Measurements from ENCODE around the gene TCF7L2.

TCF7L2 gene

DNA sequence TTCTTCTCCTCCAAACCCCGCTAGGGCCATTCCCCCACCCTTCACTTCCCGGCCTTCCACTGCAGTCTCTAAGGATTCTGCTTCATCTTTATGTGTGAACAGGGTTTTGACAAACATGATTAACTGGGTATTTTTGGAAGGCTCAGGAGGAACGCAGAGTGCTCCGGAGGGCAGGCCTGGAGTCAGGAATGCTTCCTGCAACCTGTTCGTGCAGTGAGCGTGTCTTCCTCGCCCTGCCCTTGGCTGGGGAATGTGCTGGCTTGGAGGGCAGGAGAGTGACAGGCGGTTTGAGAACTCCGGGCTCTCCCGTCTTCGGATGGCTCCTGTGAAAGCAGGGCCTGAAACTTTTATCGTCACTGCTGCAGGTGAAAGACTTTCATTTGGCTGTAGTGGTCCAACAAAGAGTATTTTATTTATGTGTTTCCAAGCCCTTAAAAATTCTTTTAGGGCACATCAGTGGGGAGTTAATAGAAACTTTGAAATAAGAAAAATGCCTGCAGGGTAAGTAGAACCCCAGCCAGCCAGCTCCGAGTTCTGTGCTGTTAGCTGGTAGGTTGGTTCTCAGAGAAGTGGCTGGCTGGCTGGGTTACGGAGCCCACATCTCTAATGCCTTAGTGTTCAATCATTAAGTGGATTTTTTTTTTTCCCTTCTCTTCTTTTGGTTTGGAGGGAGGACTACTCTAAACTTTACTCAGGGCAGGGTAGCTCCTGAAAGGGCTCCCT, 51.0 kb downstream of the TCF7L2 start:
- no peak for DNase-seq

DNA sequence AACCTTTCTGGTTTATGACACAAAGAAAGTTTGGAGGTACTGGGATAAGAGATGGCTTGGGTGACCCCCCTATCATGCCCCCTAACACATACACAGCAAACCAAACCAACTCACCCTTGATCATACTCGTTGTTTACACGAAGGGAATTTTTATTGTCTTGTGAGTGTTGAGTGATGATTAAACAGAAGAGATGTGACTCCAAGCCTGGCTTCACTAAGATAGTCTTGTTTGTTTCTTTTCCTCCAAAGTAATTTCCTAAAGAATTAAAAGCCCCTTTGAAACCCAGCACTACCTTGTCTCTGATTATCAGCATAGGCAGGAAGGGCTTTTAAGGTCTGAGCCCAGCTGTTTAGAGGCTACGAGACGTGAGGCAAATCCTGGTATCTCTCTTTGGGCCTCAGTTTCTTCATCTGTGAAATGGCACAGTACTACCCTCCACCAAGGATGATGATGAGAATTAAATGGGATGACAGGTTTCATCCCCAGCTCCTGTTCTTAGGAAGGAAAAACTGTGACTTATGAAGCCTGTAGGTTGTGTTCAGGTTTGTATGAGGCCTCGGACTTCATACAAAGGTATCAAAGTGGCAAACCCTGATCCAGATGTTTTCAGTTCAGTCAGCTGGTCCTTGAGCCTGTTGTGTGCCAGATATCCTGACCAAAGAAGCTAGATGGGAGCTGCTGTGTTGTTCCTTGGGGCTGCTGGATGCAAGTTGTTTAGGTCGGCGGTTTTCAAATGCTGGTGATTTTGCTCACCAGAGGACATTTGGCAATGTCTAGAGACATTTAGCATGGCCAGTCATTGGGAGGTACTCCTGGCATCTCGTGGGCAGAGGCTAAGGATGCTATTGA, 51.8 kb downstream of the TCF7L2 start:
- DNase-seq, result no peak

DNA sequence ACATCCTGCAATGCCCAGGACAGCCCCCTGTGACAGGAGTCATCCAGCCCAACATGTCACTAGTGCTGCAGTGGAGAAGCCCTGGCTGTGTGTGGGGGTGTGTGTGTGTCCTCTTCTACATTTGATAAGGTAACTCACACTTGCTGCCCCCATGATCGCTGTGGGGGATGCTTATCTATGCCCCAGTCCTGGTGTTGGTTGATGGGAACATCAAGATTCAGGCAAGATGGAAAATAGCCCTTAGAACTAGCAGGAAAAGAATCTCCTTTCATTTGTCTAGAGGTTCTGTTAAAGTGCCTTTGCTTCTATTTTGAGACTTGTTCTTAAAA, 52.4 kb downstream of the TCF7L2 start:
- no peak for DNase-seq

DNA sequence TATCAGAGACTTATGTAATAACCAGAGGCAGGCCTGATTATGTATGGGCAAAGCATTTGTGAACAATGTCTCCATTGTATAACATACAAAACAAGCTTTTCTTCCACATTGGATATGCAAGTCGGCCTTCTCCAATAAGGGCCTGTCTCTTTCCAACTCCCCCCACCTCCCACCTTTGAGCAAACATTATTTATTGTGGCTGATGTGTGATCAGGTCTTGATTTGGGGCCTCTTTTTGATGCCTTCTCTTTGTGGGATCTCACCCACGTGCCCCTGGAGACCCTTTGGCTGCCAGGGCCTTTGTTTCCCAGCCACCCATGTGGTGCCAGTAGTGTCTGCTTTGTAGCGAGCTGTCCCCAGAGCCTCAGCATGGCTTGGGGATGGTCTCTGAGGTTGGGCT, 53.0 kb downstream of the TCF7L2 start:
- DNase-seq, result no peak

DNA sequence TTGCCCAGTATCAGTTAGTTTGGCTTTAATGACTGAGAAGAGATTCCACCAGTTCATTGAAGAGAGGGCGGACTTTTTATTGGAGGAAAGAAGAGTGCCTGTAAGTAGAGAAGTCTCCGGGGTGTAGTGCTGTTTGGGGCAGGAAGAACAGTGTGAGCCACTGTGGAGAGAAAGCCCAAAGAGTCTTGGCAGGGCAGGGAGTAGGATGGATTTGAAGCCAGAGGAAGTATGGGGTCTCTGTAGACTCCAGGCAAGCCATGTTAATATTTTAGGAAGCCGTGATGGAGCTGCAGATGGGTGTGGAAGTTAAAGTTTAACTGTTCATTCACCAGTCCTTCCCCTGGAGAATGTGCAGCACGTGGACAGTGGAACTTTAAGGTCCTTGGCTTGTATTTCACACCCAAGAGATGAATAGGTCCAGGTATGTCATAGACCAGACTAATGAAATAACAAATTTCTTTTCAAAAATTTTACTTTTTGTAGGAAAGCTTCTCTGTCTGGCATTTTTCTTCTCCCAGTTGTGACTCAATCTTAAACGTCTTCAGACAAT, 54.1 kb downstream of the TCF7L2 start:
- DNase-seq, result no peak

DNA sequence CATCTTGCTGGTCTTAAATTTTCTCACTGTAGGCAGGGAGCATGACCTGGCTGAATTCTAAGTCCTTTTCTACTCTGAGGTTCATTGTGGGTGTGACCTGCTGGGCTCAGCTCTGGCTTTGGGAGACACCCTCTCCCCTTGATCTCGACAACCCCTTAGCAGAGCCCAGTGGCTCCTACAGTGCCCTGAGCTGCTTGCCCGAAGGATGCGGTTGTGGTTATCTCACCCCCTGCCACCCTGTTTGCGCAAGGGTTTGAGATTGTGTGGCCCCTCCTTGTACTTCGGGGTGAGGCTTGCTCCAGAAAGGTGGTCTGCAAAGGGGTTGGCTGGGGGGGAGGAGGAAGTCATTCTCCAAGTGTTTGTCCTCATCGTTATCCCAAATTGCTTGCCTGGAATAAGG, 55.3 kb downstream of the TCF7L2 start:
- DNase-seq, result no peak

DNA sequence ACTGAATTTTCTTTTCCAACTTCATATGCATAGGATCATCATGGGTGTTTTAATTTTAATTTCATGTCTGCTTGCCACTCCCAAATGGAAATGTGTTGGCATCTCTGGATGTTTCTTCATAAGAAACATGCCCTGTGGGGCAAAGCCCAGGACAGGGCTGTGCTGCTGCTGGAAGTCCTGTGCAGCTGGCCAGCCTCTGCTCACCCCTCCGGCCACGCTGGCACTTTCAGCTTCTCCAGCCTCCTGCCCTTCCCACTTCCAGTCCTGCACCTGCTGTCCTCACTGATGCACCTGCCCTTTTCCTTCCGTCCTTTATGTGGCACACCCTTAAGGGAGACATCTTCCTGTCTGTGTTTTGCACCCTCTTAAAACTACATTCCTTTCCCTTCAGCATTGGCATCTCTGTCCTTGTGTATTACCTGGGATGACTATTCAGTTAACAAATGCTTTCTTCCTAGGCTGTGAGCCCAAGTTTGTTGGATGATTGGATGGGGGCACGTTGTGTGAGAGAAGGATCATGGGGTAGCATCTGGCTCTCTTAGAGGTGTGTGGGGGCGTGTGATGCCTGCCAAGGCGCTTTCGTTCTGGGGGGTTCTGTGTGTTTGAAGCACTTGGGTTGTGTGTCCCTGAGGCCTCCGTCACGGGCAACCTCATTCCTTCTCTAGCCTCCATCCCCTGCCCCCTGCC, 56.8 kb downstream of the TCF7L2 start:
- no peak for DNase-seq

DNA sequence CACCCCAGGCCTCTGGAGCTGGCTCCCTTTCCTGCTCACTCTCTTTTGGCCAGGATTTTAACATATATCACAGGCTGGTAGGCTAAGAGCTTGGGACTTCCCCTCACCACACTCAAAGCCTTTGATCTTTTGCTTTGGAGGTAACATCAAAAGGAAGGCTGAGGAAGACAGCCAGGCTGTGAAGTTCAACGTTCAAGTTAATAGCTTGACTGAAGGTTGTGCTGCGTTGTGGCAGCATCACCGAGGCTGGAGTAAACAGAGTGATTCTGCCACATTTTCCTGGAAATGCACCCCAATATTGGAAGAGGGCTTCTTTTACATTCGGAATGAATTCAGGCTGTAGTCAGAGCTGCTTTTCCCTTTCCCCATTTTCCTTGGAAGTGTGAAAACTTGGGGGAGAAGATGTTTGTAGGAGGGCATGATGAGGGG, 57.3 kb downstream of the TCF7L2 start:
- no peak for DNase-seq

DNA sequence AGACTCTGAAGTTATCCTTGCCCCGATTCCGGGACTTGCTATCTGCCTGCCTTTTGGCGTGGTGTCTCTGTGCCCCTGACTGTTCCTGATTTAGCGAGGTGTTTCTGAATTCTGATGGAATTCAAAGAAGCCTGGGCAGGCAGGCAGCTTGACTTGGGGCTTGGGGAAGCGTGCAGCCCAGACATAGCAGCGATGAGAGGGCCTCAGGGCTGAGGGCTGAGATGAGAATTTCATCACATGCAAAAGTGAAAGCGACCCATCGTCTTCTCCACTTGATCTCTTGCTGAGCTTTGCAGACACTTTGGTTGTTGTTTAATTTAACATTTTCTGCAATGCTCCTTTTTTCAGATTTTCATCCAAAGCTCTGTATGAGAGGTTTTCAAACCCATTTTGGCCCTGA, 57.8 kb downstream of the TCF7L2 start:
- DNase-seq, result no peak

DNA sequence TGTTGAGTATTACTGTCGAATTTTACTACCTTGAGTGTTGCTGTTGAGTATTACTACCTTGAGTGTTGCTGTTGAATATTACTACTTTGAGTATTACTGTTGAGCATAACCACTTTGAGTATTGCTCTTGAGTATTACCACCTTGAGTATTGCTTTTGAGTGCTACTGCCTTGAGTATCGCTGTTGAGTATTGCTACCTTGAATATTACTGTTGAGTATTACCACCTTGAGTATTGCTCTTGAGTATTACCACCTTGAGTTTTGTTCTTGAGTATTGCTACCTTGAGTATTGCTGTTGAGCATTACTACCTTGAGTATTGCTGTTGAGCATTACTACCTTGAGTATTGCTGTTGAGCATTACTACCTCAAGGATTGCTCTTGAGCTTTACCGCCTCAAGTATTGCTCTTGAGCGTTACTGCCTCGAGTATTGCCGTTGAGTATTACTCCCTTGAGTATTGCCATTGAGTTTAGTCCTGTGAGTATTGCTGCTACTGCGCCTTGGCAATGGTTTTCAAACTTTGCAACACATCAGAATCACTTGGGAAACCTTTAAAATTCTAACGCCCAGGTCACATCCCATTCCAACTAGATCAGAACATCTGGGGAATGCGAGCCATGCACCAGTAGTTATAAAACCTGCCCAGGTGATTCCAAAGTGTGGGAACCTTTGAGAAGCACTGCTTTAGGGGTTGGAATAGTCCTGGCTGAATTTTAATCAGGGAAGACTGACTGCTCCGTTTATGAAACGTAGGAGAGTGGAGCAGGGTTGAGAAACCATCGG, 61.7 kb downstream of the TCF7L2 start:
- no peak for DNase-seq

DNA sequence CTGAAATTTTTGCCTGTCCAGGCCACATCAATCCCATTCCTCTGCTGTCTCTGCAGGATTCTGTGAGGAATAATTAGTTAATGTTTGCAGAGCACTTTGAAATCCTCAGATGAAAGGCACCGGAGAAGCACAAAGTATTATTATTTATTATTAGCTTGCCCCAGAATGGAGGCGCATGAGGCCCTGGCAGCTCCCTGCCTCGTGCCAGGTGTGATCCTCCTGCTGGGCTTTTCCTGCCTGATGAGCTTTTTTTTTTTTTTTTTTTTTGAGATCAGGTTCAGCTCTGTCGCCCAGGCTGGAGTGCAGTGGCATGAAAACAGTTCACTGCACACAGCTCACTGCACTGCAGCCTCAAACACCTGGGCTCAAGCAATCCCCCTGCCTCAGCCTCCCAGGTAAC, 65.2 kb downstream of the TCF7L2 start:
- DNase-seq, result no peak

DNA sequence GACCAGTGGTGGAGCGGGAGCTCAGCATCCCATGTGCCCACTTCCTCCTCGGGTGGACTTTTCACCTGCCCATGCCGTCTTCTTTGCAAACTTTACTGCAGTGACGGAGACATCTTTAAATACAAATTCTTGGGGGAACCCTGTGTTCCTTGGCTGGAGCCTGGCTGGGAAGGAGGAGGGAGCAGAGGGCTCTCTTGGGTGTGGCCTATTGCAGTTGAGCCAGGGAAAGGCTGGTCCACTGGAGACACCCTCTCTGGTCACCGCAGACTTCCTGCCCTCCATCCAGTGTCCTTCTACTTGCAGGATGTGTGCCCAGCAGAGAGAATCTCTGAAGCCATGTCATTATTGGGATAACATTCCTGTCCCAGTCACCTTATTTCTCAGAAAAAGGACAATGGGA, 67.3 kb downstream of the TCF7L2 start:
- DNase-seq, result no peak

DNA sequence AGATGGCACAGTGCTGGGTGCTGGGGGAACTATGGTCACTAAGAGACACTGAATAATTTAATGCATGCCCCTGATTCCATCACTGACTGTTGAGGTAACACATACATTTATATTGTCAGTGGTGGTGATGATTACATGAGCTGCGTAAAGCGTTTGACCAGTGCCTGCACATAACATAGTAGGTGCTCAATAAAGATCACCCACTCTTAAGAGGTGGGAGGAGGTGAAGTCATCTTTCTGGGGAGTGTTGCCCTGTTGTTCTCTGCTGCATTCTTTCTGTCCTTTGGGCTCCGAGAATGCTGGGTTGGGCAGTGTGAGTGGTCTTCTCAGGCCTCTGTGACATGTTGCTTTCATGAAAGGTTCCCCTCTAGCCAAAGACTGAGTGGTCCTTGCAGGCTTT, 68.0 kb downstream of the TCF7L2 start:
- DNase-seq, result no peak

DNA sequence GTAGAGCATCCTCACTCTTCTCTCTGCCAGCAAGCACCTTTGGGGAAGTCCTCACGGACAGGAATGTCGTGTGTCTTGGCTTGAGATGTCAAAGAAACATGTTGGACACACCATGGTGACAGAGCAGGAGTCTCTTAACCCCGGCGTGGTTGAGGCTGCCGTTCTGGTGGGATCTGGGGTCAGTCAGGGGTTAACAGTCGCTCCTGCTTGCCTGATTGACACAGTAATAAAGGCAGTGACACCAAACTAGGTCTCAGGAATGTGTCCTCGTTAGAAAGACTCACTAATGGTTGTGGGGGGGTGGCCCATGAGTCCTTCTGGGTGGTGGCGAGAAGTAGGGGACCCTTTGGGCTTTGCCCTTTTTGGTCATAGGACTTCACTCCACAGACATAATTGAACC, 69.0 kb downstream of the TCF7L2 start:
- DNase-seq, result no peak

DNA sequence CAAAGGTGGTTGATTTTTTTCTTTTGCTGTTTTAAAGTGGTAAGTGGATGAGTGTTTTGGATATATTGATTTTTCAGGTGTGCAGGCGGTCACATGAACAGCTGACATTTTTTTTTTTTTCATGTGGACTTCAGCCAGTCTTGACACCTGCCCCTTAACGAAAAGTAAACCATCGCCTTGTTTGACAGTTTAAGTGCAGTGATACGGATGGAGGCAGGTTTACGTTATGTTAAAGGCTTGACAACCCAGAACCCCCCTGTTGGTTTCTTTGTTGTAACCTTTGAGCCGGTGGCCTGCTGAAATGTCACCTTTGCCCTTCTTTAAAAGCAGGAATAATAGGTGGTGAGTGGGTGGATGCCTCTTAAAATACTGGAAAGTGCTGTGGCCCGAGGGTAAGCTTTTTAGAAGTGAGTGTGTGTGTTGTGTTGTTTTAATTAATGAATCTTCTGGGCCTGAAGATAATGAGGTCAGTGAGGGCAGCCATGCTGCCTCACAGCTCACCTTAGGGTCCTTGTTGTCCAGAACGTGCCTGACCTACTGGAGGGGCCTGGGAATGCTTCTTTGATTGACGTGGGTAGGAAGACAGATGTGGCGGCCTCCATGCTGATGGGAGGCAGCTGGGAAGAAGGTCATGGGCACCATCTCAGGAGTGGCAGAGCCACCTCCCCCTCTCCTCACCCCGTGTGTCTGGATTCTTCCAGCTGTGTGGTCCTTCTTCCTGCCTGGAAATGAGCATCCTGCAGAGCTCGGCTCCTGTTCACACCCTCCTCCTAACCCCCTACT, 69.8 kb downstream of the TCF7L2 start:
- peak; percentile 34 for DNase-seq

DNA sequence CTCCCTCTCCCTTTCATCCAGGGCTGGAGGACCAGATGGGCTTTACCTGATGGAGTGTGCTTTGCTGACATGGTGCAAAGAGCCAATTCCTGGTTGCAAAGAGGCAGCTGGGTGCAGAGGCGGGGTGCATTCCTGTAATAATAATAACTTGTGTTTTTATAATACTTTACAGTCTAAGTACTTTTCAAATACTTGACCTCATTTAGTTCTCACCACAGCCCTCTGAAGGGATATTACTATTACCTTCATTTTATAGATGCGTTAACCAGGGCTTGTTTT, 70.4 kb downstream of the TCF7L2 start:
- no peak for DNase-seq

DNA sequence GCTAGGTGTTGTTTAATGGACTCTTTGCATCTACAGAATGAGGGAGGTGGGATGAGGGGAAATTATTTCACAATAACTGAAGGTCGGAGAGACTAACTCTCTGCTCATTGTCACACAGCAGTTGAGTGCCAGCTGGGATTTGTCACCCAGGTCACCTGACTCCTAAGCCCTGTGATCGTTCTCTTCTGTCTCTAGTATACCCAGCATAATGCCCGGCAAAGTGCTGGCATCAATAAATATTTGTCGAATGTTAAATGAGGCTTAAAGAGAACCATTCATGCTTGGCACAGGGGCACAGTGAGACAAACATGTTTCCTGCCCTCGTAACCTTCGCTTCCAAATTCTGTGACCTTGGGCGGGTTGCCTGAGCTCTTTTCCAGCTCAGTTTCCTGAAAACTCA, 70.8 kb downstream of the TCF7L2 start:
- DNase-seq, result peak; percentile 92

DNA sequence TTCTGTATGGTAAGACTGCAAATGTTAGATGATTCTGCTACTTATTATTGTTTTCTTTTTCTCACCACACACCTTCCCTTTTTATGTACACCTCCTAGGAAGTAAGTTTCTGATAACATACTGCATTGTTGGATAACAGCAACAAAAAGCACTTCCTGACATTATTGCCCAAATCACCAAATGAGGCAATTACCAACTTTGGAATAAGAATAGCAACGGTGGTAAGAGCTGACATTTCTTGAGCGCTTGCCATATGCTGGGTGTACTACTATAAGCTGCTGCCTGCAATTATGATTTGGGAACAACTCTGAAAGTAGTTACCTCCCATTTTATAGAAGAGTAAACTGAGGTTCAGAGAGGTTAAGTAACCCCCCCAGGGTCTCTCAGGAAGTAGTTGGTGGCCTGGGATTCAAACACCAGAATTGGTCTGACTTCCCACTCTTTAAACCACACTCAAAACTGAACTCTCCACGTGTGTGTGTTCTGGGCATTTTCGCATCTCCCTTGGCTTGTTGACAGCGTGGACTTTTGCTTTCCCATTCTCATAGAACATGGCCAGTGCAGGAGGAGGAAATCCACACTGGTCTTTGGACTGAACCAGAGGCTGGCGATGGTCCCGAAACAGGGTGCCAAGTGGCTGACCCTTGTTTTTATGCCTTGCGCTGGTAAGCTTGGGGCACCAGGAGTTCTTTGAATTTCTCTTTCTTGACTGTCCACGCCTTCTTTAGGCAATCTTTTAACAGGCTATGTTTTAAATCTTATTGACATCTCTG, 71.4 kb downstream of the TCF7L2 start:
- DNase-seq, result no peak

DNA sequence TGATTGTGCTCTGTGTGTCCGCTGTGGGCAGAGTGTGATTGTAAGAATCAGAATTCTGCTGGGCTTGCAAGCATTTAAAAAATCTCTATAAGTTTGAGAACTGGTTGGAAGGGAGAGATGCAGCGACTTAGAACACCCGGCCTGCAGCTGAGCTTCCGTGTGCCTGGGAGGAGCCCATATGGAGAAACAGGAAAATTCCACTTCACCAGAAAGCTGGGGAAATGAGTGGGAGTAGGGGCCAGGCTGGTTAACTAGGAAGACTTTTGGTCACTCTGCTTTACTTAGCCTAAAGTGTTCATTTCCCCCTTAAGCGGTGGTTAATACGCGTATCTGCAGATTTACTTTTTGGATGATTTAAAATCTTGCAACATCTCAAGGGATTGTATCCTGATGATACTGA, 72.2 kb downstream of the TCF7L2 start:
- no peak for DNase-seq

DNA sequence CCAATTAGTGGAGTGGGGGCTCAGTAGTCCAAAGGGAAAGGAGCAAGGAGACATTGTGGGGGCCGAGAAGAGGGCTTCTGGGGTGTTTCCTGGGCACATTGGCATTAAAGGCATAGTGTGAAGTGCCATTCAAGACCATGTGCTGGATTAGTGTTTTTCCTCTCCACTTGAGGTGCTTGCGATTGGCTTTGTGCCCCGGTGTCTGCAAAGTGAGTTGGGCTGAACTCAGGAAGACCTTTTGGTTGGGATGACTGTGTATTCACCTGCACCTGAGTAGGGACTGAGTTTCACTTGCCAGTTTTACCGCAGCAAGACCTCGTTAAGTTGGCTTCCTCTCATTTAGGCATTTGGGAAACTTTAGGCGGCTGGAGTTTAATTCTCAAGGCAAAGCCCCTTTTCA, 73.0 kb downstream of the TCF7L2 start:
- DNase-seq, result peak; percentile 56

DNA sequence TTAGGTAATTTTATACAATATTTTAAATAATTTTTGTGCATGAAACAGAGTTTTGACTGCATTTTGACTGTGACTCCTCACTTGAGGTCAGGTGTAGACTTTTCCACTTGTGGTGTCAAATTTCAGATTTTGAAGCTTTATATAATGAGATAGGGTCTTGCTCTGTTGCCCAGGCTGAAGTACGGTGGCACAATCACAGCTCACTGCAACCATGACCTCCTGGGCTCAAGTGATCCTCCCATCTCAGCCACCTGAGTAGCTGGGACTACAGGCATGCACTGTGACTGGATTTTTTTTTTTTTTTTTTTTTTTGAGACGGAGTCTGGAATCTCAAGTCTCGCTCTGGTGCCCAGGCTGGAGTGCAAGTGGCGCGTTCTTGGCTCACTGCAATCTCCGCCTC, 74.9 kb downstream of the TCF7L2 start:
- DNase-seq, result no peak

DNA sequence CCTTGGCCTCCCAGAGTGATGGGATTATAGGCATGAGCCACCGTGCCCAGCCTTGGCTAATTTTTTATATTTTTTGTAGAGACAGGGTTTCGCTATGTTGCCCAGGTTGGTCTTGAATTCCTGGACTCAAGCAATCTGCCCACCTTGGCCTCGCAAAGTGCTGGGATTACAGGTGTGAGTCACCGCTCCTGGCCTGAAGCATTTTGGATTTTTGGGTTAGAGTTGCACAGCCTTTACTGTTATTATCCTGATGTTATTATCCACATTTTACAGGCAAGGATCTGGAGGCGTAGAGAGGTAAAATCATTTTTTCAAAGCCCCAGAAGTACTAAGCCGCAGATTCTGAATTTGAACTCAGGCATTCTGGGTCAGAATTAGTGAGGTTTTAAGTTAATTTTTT, 75.4 kb downstream of the TCF7L2 start:
- no peak for DNase-seq
